OCI-LY1 (cell line): Measurements from ENCODE around the gene ENPP3.

Source experiments
- EZH2 ChIP-seq: fragments of 200-600 bp; sonication (generic), shearing (Covaris generic); IDR thresholded peaks from 2 replicates; pipeline ENCODE4 v1.8.0; 2017; ENCODE audit warnings: borderline replicate concordance, mixed run types, mild to moderate bottlenecking, antibody characterized with exemption, low read length, moderate library complexity, mixed read lengths
- TF ChIP-seq, protein P1 (sequence below): fragments of 200-600 bp; sonication (generic), shearing (Covaris generic); IDR thresholded peaks from 2 replicates; pipeline ENCODE4 v1.5.1; 2017; ENCODE audit warnings: mild to moderate bottlenecking, antibody characterized with exemption, low read length, moderate library complexity, mixed read lengths

DNA sequence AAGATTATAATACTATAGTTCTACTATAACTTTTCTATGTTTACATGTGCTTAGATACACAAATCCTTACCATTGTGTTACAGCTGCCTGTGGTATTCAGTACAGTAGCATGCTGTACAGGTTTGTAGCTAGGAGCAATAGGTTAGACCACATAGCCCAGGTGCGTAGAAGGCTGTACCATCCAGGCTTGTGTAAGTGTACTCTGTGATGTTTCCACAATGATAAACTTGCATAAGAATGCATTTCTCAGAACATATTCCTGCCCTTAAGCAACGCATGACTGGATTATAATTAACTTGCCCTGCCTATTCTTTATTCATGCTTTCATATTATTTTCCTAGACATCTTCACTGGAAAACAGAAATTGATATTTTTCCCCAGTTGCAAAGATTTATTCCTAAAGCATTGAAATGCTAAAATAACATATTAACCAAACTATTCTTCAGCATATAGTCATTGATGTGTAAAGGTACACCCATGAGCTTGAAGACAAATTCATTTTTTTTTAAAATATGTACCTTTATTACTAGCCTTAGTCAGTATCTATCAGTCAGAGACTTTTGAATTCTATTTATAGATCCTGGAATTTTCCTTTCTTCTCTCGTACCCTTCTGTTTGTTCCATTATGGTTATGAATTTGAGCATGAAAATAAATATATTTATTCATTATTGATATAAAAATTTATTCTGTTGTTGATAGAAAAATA is 80.9 kb downstream of the ENPP3 start:
- TF ChIP-seq, protein P1, sequence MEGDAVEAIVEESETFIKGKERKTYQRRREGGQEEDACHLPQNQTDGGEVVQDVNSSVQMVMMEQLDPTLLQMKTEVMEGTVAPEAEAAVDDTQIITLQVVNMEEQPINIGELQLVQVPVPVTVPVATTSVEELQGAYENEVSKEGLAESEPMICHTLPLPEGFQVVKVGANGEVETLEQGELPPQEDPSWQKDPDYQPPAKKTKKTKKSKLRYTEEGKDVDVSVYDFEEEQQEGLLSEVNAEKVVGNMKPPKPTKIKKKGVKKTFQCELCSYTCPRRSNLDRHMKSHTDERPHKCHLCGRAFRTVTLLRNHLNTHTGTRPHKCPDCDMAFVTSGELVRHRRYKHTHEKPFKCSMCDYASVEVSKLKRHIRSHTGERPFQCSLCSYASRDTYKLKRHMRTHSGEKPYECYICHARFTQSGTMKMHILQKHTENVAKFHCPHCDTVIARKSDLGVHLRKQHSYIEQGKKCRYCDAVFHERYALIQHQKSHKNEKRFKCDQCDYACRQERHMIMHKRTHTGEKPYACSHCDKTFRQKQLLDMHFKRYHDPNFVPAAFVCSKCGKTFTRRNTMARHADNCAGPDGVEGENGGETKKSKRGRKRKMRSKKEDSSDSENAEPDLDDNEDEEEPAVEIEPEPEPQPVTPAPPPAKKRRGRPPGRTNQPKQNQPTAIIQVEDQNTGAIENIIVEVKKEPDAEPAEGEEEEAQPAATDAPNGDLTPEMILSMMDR = no peak
- no peak for TF ChIP-seq EZH2
